ENCODE results near the gene GNG3. TPM values are rescaled to one million over a fixed set of nuclear protein-coding genes. Genes with fewer than 3 reads are reported as not detected.
A peak's percentile ranks its signal among the peaks of the same experiment; 100 is the strongest.
"Not testable (repeated sequence)": the region's sequence is repeated elsewhere in the genome, so short reads cannot be mapped to it uniquely, and the experiment has no call there.

The GNG3 gene
- total RNA-seq, 1 donor from 2014 or later = not detected

- peaks cover 50% of the 10 kb centered on the region for H3K36me3 ChIP-seq
- ATAC-seq (no peak), DNase-seq (no peak)
- TF ChIP-seq CTCF (IDR thresholded peaks at IDR 0.05) = no peak
- intact Hi-C loops (cut with DNase I) = no loop called here
- H3K27me3 ChIP-seq (ENCODE audit: low read depth) = no peaks in the 10 kb centered on the region
- H3K4me1 ChIP-seq = peaks cover 43% of the 10 kb centered on the region
- no peak overlapping the region for H3K27ac ChIP-seq
- H3K4me3 ChIP-seq = no peak overlapping the region
- no peaks in the 10 kb centered on the region for H3K9me3 ChIP-seq
These were observed 34.3 kb upstream of the GNG3 start for GRCh38 chr11:62673196-62673525.

GRCh38 chr11:62675415-62675814 lies 32.1 kb upstream of the GNG3 start:
- intact Hi-C loops (cut with DNase I); H3K4me3 ChIP-seq; DNase-seq; H3K9me3 ChIP-seq; ATAC-seq; H3K27ac ChIP-seq; H3K27me3 ChIP-seq (ENCODE audit: low read depth): not testable (repeated sequence)
- Histone ChIP-seq H3K36me3 (peaks cover 50% of the 10 kb centered on the region), H3K4me1 (peaks cover 50% of the 10 kb centered on the region)

- DNase-seq (no peak), ATAC-seq (no peak)
- no peak for TF ChIP-seq CTCF (IDR thresholded peaks at IDR 0.05)
- H3K36me3 ChIP-seq = peaks cover 50% of the 10 kb centered on the region
- H3K4me3 ChIP-seq = no peak overlapping the region
- H3K4me1 ChIP-seq = peaks cover 50% of the 10 kb centered on the region
- H3K27me3 ChIP-seq (ENCODE audit: low read depth) = no peaks in the 10 kb centered on the region
- H3K27ac ChIP-seq = no peak overlapping the region
- no peaks in the 10 kb centered on the region for H3K9me3 ChIP-seq
- intact Hi-C loops (cut with DNase I) = no loop called here
These were observed 30.8 kb upstream of the GNG3 start for GRCh38 chr11:62676698-62677097.

GRCh38 chr11:62677156-62677555 lies 30.3 kb upstream of the GNG3 start:
- H3K4me3 ChIP-seq = no peak overlapping the region
- H3K36me3 ChIP-seq = peaks cover 50% of the 10 kb centered on the region
- DNase-seq (no peak), ATAC-seq (no peak)
- H3K4me1 ChIP-seq = peaks cover 49% of the 10 kb centered on the region
- TF ChIP-seq CTCF (IDR thresholded peaks at IDR 0.05) = no peak
- H3K27me3 ChIP-seq (ENCODE audit: low read depth) = no peaks in the 10 kb centered on the region
- intact Hi-C loops (cut with DNase I) = no loop called here
- no peak overlapping the region for H3K27ac ChIP-seq
- no peaks in the 10 kb centered on the region for H3K9me3 ChIP-seq

GRCh38 chr11:62677714-62678113 lies 29.8 kb upstream of the GNG3 start:
- Histone ChIP-seq H3K27ac (no peak overlapping the region), H3K9me3 (no peaks in the 10 kb centered on the region), H3K27me3 (ENCODE audit: low read depth) (no peaks in the 10 kb centered on the region), H3K4me3 (peak overlapping the region; percentile 97), H3K4me1 (peaks cover 43% of the 10 kb centered on the region), H3K36me3 (peaks cover 50% of the 10 kb centered on the region)
- ATAC-seq = no peak
- no peak for DNase-seq
- intact Hi-C loops (cut with DNase I) = no loop called here
- no peak for TF ChIP-seq CTCF (IDR thresholded peaks at IDR 0.05)

GRCh38 chr11:62678433-62678769 lies 29.1 kb upstream of the GNG3 start:
- intact Hi-C loops (cut with DNase I) = no loop called here
- ATAC-seq = no peak

More at GRCh38 chr11:62678433-62678769, 29.1 kb upstream of the GNG3 start:
- H3K9me3 ChIP-seq = no peaks in the 10 kb centered on the region
- peak overlapping the region; percentile 90 for H3K27ac ChIP-seq
- no peaks in the 10 kb centered on the region for H3K27me3 ChIP-seq (ENCODE audit: low read depth)
- no peak for TF ChIP-seq CTCF (IDR thresholded peaks at IDR 0.05)
- H3K4me3 ChIP-seq = peak overlapping the region; percentile 97
- no peak for DNase-seq
- H3K36me3 ChIP-seq = peaks cover 45% of the 10 kb centered on the region
- peaks cover 37% of the 10 kb centered on the region for H3K4me1 ChIP-seq
